HG03378 (cell line): ENCODE data around the gene MYCBP.
"Not testable (repeated sequence)": the region's sequence is repeated elsewhere in the genome, so short reads cannot be mapped to it uniquely, and the experiment has no call there.

Experiments
- ATAC-seq: cut with Tn5 transposase; IDR thresholded peaks from one replicate; pipeline ENCODE4 v1.9.1; 2021; ENCODE audit warnings: mild to moderate bottlenecking, moderate library complexity; ENCODE audit not compliant: unreplicated experiment

The MYCBP gene

DNA sequence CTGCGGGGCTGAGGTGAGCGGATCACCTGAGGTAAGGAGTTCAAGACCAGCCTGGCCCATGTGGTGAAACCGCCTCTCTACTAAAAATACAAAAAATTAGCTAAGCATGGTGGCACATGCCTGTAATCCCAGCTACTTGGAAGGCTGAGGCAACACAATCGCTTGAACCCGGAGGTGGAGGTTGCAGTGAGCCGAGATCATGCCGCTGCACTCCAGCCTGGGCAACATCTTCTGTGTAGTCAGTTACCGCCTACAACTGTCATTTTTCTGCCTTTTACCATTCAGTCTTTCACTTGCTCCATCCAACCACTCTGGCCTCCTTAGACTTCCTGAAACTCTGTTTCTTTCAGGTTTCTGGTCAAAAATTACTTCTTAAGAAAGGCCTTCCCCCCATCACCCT lies 2.2 kb downstream of the MYCBP start:
- ATAC-seq, result no peak

DNA sequence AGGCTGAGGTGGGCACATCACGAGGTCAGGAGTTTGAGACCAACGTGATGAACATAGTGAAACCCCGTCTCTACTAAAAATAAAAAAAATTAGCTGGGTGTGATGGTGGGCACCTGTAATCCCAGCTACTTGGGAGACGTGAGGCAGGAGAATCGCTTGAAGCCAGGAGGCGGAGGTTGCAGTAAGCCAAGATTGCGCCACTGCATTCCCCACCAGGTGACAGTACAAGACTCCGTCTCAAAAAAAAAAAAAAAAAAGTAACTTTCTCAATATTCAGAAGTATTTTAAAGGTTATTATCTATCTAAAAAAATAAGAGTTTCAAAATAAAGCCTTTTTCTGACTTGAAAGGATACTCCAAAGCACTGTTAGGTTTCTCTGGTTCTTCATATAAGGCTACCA lies 5.9 kb downstream of the MYCBP start:
- no peak for ATAC-seq

DNA sequence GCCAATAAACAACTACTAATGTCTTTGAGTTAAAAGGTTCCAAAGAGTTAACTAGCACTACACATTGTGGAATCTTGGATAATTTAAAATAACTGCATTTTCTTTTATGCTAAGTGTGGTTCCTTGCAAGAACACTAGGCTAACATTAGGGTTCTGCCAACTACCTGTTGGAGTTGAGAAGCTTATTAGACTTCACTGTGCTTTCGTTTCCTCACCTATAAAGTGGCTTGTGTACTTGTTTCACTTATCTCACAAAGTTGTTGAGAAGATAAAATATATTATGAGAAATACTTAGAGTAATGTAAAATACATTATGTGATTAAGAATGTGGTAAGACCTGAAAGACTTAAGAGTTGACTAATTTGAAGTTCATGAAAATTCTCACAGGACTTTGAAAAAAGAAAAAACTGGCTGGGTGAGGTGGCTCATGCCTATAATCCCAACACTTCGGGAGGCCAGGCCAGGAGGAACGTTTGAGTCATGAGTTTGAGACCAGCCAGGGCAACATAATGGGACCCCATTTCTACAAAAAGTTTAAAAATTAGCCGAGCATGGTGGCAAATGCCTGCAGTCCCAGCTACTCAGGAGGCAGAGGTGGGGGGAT lies 7.9 kb downstream of the MYCBP start:
- no peak for ATAC-seq

DNA sequence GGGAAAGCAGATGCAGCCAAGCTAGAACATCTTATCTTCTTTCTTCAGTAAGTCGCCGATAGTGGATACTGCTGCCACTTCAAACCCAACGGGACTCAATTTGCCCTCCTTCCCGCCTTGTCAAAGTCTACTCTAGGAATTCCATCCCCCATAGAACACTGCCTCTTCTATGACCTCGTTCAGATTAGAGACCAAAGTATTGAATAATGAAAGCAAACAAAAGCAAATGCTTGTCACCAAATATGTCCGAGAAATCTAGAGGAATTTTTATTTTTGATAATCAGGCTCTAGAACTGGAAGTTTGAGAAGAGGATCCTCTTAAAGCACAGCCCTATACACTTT lies 12.7 kb downstream of the MYCBP start:
- ATAC-seq, result no peak

DNA sequence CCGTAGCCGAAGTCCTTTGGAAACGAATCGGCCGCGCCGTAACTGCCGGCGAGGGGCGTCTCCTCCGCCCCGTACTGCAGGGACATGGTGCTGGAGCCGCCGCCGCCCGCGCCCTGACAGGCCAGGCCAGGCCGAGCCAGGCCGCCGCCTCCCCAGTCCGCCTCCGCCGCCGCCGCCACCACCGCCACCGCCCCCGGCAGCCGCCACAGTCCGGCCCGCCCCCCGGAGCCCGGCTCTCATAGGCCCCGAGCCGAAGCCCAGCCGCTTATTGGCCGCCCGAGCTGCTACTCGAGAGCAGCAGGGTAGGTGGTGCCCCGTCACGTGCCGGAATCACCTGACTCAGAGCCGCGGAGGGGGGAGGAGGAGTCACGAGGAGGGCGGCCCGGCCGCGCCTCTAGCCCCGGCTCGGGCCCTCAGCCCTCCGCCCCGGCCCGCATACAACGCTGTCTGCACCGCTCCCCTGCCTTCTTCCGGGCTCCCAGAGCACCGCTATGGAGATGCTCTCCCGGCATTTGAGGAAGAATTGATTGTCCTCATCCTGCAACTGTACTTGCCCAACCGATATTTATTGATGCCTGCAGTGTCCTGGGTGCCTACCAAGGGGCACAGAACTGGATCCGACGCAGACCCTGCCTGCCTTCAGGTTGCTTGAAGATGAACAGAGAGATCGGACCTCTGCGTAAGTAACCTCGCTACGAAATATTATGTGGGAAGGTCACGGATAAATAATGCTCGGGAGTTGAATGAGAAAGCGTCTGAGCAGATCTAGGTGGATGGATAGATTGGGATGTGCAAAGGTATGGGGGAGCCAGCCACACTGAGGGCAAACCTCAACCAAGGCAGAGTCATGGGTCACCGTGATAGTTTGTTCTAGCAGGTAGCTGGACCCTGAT lies 13.3 kb downstream of the MYCBP start, which contains the start of gene RRAGC:
RRAGC (minus strand) TSS at position 212 of the 893 bp plus-strand sequence; CDS start at position 86, 126 bp downstream.
- ATAC-seq, result peak; percentile 70

DNA sequence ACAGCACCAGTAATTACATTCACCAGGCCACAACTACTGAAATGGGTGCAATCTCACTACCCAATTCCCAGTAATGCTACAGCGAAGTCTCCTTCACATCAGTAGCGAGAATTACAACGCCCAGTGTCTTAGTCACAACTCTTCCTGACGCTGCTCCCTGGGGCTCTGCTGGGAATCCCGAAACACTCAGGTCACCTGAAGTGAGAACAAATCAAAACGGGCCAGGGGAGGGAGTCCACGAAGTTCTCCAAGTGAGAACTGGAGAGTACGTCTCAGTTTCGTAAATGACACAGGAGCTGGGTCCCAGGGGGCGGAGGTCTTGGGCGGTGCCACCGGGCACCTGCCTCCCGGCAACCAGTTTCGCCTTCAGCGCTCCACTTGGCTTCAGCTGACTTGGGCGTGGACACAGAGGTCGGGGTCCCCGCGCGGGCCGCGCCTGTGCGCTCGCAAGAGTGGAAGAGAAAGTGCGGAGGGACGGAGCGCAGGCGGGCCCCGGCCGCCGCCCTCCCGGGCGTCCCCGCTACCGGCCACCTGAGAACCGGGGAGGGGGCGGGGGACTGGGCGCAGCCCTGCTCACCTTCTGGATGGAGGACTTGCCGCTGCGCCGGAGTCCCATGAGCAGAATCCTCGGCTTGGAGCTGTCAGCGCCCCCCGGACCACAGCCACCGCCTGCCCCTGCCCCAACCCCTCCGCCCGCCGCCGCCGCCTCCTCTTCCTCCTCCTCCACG lies 14.2 kb downstream of the MYCBP start:
- ATAC-seq, result peak; percentile 38

DNA sequence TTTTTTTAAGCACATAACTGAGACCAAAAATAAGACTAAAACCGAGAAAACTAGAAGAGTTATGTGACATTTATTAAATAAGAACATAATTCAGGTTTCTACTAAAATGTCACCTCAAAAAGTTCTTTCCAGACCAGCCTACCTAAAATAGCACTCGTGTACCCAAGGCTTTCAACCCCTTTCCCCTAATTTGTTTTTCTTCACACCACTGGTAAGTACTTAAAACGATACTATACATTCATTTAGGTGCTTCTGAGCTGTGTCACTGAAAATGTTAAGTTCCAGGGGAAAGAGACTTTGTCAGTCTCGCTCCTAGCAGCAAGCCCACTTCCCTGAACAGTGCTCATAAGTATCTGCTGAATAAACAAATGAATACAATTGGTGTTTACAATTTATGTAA lies 20.4 kb downstream of the MYCBP start:
- ATAC-seq, result no peak

DNA sequence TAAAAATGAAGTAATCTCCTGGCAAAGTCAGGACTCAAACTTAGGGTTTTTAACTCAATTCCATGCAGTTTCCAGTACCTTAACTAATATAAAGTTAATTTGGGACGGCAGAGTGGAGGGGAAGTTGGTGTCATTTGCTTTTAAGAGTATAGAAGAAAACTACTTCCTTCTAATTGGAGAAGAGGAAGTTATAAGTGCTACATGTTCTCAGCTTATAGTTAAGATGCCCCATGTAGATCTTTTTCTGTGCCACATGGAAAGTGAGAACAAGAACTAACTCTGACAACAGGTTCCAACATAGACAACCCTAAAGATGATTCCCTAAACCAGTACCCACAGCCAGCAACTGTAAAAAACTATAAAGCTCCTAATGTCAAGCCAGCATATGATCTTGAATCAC lies 25.1 kb downstream of the MYCBP start:
- no peak for ATAC-seq

DNA sequence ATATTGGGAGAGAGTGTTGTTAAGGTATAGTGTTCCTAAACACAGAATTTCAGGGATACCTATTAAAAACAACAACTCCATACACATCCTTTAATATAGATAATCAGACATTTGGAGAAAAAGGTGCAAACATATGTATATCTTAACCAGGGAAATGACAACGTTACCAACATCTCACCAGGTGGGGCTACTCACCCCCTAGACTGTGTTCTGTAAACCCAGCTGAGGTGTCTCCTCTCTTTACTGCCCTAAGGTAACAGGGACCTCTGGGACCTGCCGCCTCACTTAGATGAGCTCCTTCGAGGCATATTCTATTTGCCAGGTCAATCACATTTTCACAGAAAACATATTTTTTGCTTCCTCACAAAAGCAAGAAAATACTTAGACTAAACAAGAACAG lies 26.9 kb downstream of the MYCBP start:
- no peak for ATAC-seq

DNA sequence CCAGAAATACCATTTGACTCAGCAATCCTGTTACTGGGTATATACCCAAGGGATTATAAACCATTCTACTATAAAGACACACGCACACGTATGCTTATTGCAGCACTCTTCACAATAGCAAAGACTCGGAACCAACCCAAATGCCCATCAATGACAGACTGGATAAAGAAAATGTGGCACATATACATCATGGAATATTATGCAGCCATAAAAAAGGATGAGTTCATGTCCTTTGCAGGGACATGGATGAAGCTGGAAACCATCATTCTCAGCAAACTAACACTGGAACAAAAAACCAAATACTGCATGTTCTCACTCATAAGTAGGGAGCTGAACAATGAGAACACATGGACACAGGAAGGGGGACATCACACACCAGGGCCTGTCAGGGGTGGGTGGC lies 28.1 kb downstream of the MYCBP start:
- ATAC-seq, result not testable (repeated sequence)

DNA sequence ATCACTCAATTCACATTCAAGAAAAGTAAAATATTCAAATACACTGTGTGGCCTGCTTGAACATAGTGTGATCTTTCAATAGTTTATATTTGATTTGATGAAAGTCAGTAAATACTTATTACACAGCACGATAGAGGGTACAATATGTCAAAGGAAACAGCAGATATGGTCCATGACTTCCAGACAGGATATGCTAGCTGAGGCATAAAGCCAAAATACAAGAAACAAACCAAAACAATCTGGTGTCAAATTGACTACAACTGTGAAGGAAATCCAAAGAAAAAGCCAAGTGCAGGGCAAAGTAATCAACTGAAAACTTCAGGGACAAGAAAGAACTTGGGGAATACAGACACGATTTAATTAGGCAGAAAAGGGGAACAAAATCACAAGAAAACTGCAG lies 32.9 kb downstream of the MYCBP start:
- ATAC-seq, result no peak

DNA sequence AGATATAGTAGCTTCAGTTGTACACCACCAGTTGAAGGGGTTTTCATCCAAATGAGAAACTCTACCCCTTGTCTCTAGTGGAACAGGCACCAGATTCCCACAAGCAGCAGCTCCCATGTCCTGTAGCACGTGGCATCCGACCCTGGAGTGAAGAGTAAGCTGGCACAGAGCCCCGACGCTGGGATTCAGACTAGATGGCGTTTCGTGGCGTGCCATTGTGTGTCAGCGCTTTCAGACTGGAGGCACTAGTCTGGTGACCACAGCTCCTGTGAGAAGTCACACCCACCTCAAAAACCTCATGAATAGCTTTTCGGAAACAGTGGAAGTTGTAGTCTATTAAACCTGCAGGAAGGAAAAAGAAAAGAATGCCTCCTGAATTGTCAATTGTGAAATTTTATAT lies 33.8 kb downstream of the MYCBP start:
- ATAC-seq, result no peak

DNA sequence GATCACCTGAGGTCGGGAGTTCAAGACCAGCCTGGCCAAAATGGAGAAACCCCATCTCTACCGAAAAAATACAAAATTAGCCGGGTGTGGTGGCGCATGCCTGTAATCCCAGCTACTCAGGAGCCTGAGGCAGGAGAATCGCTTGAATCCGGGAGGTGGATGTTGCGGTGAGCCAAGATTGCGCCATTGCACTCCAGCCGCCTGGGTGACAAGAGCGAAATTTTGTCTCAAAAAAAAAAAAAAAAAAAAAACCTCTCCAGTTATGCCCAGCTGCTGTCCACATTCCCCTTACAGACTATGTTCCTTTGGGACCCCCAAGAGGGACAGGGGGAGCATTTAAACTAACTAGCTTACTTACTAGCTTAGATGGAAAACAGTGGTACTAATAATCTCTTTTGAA lies 36.8 kb downstream of the MYCBP start:
- not testable (repeated sequence) for ATAC-seq

DNA sequence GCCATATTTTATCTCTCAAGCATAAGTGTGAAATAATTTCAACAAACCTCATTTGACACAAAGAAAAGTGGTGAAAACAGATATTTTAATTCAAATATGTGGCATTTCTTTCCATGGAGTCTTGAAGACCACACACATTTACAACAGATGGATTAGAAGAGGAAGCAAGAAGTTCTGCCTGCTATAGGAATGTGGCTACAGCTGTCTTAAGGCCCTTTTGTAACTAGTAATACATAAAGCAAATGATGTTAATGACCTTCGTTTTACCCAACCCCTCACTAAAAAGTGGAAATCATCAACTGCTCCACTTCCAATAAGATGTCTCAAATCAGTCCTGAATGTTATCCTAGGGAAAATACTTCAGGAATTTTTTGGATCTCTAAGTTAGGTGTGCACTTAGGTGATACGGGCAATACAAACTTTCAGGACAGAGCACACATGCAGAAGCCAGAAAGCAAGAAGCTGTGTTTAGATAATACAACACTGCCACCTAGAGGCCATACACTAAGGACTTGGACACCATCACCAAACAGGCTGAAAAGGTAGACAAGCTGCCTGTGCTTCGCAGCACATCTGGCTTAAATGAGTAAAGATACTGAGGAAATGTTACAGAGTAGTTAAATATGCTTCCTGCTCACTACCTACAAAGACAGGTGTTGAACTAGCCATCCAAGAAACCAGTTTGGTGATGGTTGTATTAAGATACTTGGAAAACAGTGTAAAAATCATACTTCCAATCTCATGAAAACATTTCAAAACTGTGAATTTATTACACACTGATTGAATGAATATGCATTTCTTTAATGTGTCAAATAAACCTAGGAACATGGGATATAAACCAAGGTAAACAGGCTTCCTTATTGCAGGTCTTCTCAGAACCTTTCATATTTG lies 38.0 kb downstream of the MYCBP start:
- ATAC-seq, result no peak

DNA sequence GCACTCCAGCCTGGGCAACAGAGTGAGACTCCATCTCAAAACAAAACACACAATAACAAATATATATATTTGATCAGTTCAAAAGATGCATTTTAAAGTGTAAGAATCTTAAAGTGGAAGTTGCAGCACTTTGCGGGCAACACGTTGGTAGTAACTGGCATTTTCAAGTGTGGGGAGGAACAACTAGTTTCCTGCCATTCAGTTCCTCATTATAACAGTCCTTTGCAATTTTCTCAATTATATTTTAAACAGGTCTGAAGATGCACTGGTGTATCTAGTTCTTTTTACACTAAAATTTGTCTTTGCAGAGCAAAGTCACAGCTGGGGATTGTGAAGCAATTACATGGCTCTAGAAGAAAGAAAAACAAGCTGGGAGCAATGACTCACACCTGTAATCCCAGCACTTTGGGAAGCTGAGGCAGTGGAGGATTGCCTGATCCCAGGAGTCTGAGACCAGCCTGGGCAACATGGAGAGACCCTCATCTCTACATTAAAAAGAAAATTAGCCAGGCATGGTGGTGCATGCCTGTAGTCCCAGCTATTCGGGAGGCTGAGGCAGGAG lies 38.8 kb downstream of the MYCBP start:
- no peak for ATAC-seq

DNA sequence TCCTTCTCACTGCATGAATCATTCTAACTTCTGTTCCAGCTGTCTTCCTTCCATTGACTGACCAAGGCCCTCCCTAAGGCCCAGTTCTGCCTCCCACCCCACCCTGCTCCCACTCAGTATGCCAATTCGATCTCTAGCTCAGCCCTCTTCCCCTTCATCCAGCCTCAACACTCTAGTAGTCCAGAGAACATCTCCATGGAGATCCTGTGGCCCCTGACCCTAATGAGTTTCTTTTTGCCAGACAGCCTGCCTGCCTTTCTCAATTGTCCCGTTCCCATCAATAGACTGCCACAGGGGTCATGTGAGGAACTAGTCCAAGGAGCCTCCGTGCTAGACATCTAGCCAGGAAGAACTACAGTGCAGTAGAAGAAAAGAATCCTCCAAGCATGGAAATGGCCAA lies 40.0 kb downstream of the MYCBP start:
- ATAC-seq, result no peak

DNA sequence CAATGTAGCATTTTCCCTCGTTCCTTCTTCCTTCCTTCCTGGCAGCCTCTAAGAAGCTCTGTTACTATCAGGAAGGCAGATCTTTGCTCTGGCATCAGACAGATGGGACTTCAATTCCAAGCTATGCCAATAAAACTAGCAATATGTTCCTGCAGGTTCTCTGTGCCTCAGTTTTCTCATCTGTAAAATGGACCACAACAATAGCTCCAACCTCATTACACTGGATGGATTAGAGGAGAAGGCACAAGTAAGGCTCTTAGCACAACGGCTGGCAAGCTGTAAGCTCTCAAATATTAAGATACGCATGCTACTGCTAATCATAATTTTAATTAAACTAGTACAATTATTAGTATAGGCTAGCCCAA lies 40.8 kb downstream of the MYCBP start:
- ATAC-seq, result no peak

DNA sequence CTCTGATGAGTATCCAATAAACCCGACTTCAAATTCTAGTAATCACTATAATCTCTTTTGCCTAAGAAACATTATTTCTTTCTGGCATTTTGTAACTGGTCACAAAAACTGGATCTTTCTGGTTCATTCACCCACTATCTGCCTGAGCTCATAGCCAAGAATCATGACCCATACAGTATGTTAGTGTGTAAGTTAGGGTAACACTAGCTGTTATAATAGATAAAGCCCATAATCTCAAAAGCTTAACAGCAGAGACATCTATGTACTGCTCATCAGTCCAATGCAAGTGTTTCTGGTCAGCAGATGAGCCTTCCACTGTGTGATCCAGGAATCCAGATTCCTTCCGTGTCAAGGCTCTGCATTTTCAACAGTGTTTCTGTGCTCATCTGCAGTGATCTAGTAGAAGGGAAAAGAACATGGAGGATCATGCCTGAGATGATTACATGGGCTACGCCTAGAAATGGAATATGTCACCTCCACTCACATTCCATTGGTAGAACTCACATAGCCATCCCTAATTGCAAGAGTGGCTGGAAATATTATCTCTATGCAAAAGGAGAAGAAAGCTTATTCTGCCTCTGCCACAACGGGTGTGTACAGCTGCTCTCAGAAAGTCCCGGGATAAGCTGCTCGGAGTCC lies 41.3 kb downstream of the MYCBP start:
- no peak for ATAC-seq

DNA sequence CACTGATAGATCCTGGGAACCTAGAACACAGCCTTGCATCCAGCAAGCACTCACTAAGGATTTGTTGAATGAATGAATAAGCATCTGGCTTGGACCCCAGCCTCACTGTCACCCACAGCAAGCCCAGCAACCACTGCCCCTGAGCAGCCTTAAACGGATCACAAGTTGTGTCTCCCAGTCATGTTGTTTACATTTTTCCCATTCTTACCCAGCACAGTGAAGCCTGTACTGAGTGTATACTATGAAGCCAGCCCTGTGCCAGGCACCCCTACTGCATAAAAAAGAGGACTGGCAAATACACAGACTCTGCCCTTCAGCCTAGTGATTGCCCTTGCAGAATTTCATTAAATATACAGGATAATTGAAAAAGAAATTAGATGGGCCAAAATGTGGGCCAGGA lies 43.8 kb downstream of the MYCBP start:
- no peak for ATAC-seq

DNA sequence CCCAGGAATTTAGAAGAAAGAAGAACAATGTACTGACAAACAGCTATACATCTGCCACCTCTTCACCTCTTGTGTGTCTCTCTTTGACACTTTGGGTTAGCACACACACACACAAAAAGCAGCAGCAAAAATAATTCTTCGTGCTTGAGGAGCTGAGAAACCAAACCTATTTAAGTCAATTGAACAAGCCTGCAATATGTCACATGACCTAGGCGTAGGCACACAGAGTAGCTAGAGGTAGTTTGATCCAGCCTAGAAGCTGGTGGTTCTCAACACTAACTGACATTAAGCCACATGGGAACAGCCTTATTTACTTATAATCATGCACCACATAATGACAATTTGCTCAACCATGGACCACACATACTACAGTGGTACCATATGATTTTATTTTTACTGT lies 45.8 kb downstream of the MYCBP start:
- no peak for ATAC-seq
